Neural cell (in vitro differentiated cells): ENCODE measurements around the gene PDE4D.

ENCODE experiments used
- EP300 ChIP-seq: fragments of 450-650 bp; conservative IDR thresholded peaks from 2 replicates; pipeline ENCODE4 v1.6.1; 2014; ENCODE audit warnings: antibody characterized with exemption, mild to moderate bottlenecking, moderate library complexity; ENCODE audit not compliant: poor library complexity, severe bottlenecking
- POLR2AphosphoS5 ChIP-seq: IDR thresholded peaks from 2 replicates; pipeline ENCODE4 v1.6.1; 2012
- RAD21 ChIP-seq: fragments of 450-650 bp; conservative IDR thresholded peaks from 2 replicates; pipeline ENCODE4 v1.6.1; 2014; ENCODE audit warnings: antibody characterized with exemption, mild to moderate bottlenecking, moderate library complexity
- TF ChIP-seq, protein P1 (sequence below): fragments of 450-650 bp; IDR thresholded peaks from 2 replicates; pipeline ENCODE4 v1.5.1; 2014; ENCODE audit warnings: antibody characterized with exemption, mild to moderate bottlenecking, moderate library complexity; ENCODE audit not compliant: poor library complexity, severe bottlenecking

DNA sequence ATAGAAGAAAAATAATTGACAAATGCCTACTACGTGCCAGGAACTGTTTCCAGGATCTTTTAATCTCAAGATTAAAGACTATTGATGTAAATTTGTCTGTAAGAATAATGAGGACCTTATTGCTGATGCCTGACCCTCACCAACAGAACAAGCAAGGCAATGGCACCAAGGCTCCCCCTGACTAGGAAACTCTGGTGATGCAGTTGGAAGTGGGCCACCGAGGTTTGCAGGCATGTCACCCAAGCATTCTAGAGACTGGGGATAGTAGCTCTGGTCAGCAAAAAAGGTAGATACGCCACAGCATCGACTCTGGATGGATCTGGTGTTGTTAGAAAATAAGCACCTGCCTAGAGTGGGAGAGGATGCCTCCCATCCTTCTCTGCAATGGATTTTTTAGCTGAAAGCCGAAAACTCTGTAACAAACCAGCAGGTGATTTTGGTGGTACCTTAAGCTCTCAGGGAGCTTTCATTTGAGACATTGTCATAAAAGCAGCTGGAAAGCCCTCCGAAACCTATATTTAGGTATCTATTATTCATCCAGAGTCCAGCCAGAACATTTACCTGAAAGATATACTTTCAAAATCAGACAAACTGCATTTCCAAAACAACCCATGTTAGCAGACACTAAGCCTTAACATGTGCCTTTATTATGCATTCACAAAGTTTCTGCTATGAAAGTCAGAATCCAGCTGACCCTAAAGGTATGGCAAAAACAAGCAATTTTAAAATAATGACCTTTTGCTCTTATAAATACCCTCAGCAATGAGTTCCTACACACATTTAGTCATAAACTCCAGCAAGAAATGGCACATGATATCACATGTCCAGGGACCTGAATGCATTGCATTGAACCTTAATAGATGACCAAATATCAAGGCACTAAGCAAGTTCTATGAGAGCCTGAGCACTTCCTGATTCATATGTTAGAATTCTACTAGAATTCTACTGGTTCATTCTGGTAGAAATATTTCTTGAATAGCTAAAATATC is 308.4 kb downstream of the PDE4D start:
- TF ChIP-seq, protein P1, sequence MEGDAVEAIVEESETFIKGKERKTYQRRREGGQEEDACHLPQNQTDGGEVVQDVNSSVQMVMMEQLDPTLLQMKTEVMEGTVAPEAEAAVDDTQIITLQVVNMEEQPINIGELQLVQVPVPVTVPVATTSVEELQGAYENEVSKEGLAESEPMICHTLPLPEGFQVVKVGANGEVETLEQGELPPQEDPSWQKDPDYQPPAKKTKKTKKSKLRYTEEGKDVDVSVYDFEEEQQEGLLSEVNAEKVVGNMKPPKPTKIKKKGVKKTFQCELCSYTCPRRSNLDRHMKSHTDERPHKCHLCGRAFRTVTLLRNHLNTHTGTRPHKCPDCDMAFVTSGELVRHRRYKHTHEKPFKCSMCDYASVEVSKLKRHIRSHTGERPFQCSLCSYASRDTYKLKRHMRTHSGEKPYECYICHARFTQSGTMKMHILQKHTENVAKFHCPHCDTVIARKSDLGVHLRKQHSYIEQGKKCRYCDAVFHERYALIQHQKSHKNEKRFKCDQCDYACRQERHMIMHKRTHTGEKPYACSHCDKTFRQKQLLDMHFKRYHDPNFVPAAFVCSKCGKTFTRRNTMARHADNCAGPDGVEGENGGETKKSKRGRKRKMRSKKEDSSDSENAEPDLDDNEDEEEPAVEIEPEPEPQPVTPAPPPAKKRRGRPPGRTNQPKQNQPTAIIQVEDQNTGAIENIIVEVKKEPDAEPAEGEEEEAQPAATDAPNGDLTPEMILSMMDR, result no peak
- TF ChIP-seq POLR2AphosphoS5 (no peak), EP300 (no peak), RAD21 (no peak)
